Smooth muscle cell of bladder (primary cell): Measurements from ENCODE around the gene ADGRE2. TPM values are rescaled to one million over a fixed set of nuclear protein-coding genes. Genes with fewer than 3 reads are reported as not detected.

Source experiments
- total RNA-seq: library from RNA; depleted of rRNA; stranded (reverse); fragments of >200 nt; gene quantifications from 2 replicates; pipeline ENCODE4 v1.2.3, GENCODE V29; 2014

ADGRE2 gene
- under 0.01 TPM in 2 replicates for total RNA-seq

GRCh38 chr19:14778110-14778845 lies at the start of gene ADGRE2:
TSS of gene ADGRE2 (minus strand) at chr19:14778560. CDS start at chr19:14776756, 1,804 bp downstream.

GRCh38 chr19:14689598-14690503 lies 88.5 kb downstream of the ADGRE2 start, which contains the start of gene ZNF333:
TSS of gene ZNF333 (plus strand) at chr19:14690048. CDS start at chr19:14693492, 3,444 bp downstream.

Other genes with a start within 250 kb of the ADGRE2 start
- gene TECR, start 249.0 kb downstream of the ADGRE2 start, total RNA-seq, result 32.4 and 35.9 TPM in 2 replicates
- gene NDUFB7, start 206.5 kb downstream of the ADGRE2 start, total RNA-seq, result 281 and 388 TPM in 2 replicates
- gene CLEC17A, start 195.5 kb downstream of the ADGRE2 start, total RNA-seq, result 0.28 TPM in 1 of 2 replicates, not detected in the other
- gene ADGRE3, start 103.7 kb downstream of the ADGRE2 start, total RNA-seq, result not detected in 2 replicates
- gene ZNF333, start 88.5 kb downstream of the ADGRE2 start, total RNA-seq, result 16.2 and 22.7 TPM in 2 replicates
- not detected in 2 replicates for gene OR7A5, start 56.6 kb upstream of the ADGRE2 start, total RNA-seq
- gene OR7C1, start 56.6 kb upstream of the ADGRE2 start, total RNA-seq, result not detected in 2 replicates
- not detected in 2 replicates for gene OR7A10, start 70.4 kb upstream of the ADGRE2 start, total RNA-seq
- not detected in 2 replicates for gene OR7A17, start 107.6 kb upstream of the ADGRE2 start, total RNA-seq
- not detected in 2 replicates for gene OR7C2, start 162.9 kb upstream of the ADGRE2 start, total RNA-seq
- not detected in 2 replicates for gene SLC1A6, start 201.3 kb upstream of the ADGRE2 start, total RNA-seq